Upper lobe of left lung (tissue), 6 donors: ENCODE data around the gene GNS. TPM values are rescaled to one million over a fixed set of nuclear protein-coding genes. Genes with fewer than 3 reads are reported as not detected.

Experiments used
- ATAC-seq, 2 donors: fragments of 200-7000 bp; cut with Tn5 transposase; one replicate each; pipeline ENCODE4 v1.9.1; 2022; ENCODE audit warnings: mild to moderate bottlenecking in 2 of 2, moderate library complexity in 2 of 2; ENCODE audit not compliant: low FRiP score in 2 of 2
- DNase-seq, 2 donors: peaks; one replicate each; pipeline ENCODE4 v3.0.0-alpha.2; 2019 to 2020
- H3K27ac ChIP-seq, 4 donors: fragments of 200-600 bp; sonication (generic); one replicate each; pipeline ENCODE4 v1.5.1; 2016 to 2019
- H3K27me3 ChIP-seq, 4 donors: fragments of 200-600 bp; sonication (generic); one replicate each; pipeline ENCODE4 v1.5.1; 2017 to 2019
- H3K36me3 ChIP-seq, 4 donors: fragments of 200-600 bp; sonication (generic); one replicate each; pipeline ENCODE4 v1.5.1; 2016 to 2019
- H3K4me1 ChIP-seq, 4 donors: fragments of 200-600 bp; sonication (generic); one replicate each; pipeline ENCODE4 v1.5.1; 2018 to 2019
- H3K4me3 ChIP-seq, 4 donors: fragments of 200-600 bp; sonication (generic); one replicate each; pipeline ENCODE4 v1.5.1; 2017 to 2019; ENCODE audit warnings: mild to moderate bottlenecking in 2 of 4, moderate library complexity in 1 of 4
- H3K9me3 ChIP-seq, 4 donors: fragments of 200-600 bp; sonication (generic); one replicate each; pipeline ENCODE4 v1.5.1; 2018 to 2019
- CTCF ChIP-seq, 6 experiments: fragments of 450-650 bp in 4 of 6; fragments of 200-600 bp in 2 of 6; sonication (generic) in 2 of 6; IDR thresholded peaks; one replicate each; pipeline ENCODE4 v1.5.1; 2016 to 2019; ENCODE audit warnings: antibody characterized with exemption in 6 of 6
- EP300 ChIP-seq, 4 donors: sonication (generic); formaldehyde crosslinking; IDR thresholded peaks; one replicate each; pipeline ENCODE4 v1.5.1; 2017; ENCODE audit warnings: antibody characterized with exemption in 4 of 4, control low read depth in 2 of 4
- POLR2A ChIP-seq, 4 donors: fragments of 450-650 bp; IDR thresholded peaks; one replicate each; pipeline ENCODE4 v1.5.1; 2016 to 2017; ENCODE audit warnings: antibody characterized with exemption in 4 of 4, mild to moderate bottlenecking in 2 of 4
- POLR2AphosphoS5 ChIP-seq, 2 donors: sonication (generic); formaldehyde crosslinking; IDR thresholded peaks; one replicate each; pipeline ENCODE4 v1.5.1; 2017; ENCODE audit warnings: antibody characterized with exemption in 2 of 2
- WGBS, 2 donors: methylation state at CpG; one replicate each; pipeline ENCODE4 v1.1.5; 2017 to 2018; 5-methylcytosine and 5-hydroxymethylcytosine counted together
- total RNA-seq, 6 donors: library from RNA; depleted of rRNA in 4 of 6; stranded (reverse); fragments of >200 nt in 4 of 6; gene quantifications; one replicate each; pipeline versions ENCODE4 v1.1.0 to v1.2.1, GENCODE V29; 2016 to 2021
- donor health status: DM: no; HTN: no; CAD: no; lungs with moderate emphysema.
- donor health status: DM: no; HTN: yes; CAD: no; lungs with severe emphysema.

The GNS gene
- total RNA-seq, 6 donors from 2014 or later = 43.0 to 201 (median 135) TPM

- 96 to 100% methylated on average over 3 of the region's 3 CpGs for WGBS, 2 donors
- Histone ChIP-seq H3K9me3 (no peaks in the 10 kb centered on the region), H3K4me1 (peaks cover 8 to 30% (median 11%) of the 10 kb centered on the region in 4 donors), H3K4me3 (no peak overlapping the region), H3K27me3 (no peaks in the 10 kb centered on the region), H3K36me3 (peaks cover 16 to 90% (median 36%) of the 10 kb centered on the region in 4 donors), H3K27ac (no peak overlapping the region)
- ATAC-seq (no peak), DNase-seq (no peak)
- TF ChIP-seq POLR2AphosphoS5 (IDR thresholded peaks at IDR 0.05) = no peak
- no peak for TF ChIP-seq POLR2A (IDR thresholded peaks at IDR 0.05)
- TF ChIP-seq CTCF (IDR thresholded peaks at IDR 0.05) = no peak
- no peak for TF ChIP-seq EP300 (IDR thresholded peaks at IDR 0.05)
Measured at GRCh38 chr12:64743206-64743605, 16.0 kb downstream of the GNS start.

- TF ChIP-seq CTCF (IDR thresholded peaks at IDR 0.05) = no peak
- peaks cover 19 to 93% (median 40%) of the 10 kb centered on the region in 4 donors for H3K36me3 ChIP-seq
- DNase-seq = no peak
- H3K4me3 ChIP-seq = no peak overlapping the region
- no peak overlapping the region for H3K27ac ChIP-seq
- ATAC-seq = no peak
- H3K4me1 ChIP-seq = peaks cover 5 to 23% (median 7%) of the 10 kb centered on the region in 4 donors
- no peaks in the 10 kb centered on the region for H3K27me3 ChIP-seq
- 79 to 87% methylated on average over 3 of the region's 3 CpGs for WGBS, 2 donors
- no peaks in the 10 kb centered on the region for H3K9me3 ChIP-seq
Measured at GRCh38 chr12:64742416-64742815, 16.8 kb downstream of the GNS start.

- DNase-seq (no peak), ATAC-seq (no peak)
- H3K27ac ChIP-seq = peak overlapping the region in 2 of 4 donors; percentile 20 to 22
- H3K9me3 ChIP-seq = no peaks in the 10 kb centered on the region
- peaks cover 5 to 9% (median 5%) of the 10 kb centered on the region in 4 donors for H3K4me1 ChIP-seq
- TF ChIP-seq POLR2AphosphoS5 (IDR thresholded peaks at IDR 0.05) (no peak), CTCF (IDR thresholded peaks at IDR 0.05) (no peak)
- WGBS, 2 donors = 59 to 72% methylated on average over 2 of the region's 2 CpGs
- H3K36me3 ChIP-seq = peaks cover 19 to 96% (median 50%) of the 10 kb centered on the region in 4 donors
- no peaks in the 10 kb centered on the region for H3K27me3 ChIP-seq
- no peak overlapping the region for H3K4me3 ChIP-seq
Measured at GRCh38 chr12:64740646-64741045, 18.6 kb downstream of the GNS start.

GRCh38 chr12:64739778-64740177 is 19.4 kb downstream of the GNS start:
- TF ChIP-seq POLR2AphosphoS5 (IDR thresholded peaks at IDR 0.05) (no peak), EP300 (IDR thresholded peaks at IDR 0.05) (no peak), POLR2A (IDR thresholded peaks at IDR 0.05) (no peak), CTCF (IDR thresholded peaks at IDR 0.05) (no peak)
- ATAC-seq = no peak
- no peak overlapping the region for H3K4me3 ChIP-seq

GRCh38 chr12:64737539-64737938 is 21.7 kb downstream of the GNS start:
- Histone ChIP-seq H3K4me1 (no peaks in the 10 kb centered on the region), H3K9me3 (no peaks in the 10 kb centered on the region), H3K36me3 (peaks cover 7 to 92% (median 46%) of the 10 kb centered on the region in 4 donors), H3K27me3 (no peaks in the 10 kb centered on the region), H3K4me3 (no peak overlapping the region), H3K27ac (no peak overlapping the region)
- no peak for DNase-seq
- no peak for ATAC-seq
- WGBS, 2 donors = 50 to 55% methylated on average over 1 of the region's 1 CpG
- TF ChIP-seq POLR2A (IDR thresholded peaks at IDR 0.05) (no peak), EP300 (IDR thresholded peaks at IDR 0.05) (no peak), POLR2AphosphoS5 (IDR thresholded peaks at IDR 0.05) (no peak), CTCF (IDR thresholded peaks at IDR 0.05) (no peak)

More at GRCh38 chr12:64739778-64740177, 19.4 kb downstream of the GNS start:
- DNase-seq = no peak
- Histone ChIP-seq H3K27me3 (no peaks in the 10 kb centered on the region), H3K9me3 (no peaks in the 10 kb centered on the region), H3K27ac (no peak overlapping the region), H3K4me1 (peaks cover 0 to 5% (median 3%) of the 10 kb centered on the region in 4 donors), H3K36me3 (peaks cover 19 to 98% (median 55%) of the 10 kb centered on the region in 4 donors)
- WGBS, 2 donors = 88% methylated on average over 2 of the region's 2 CpGs
